Activated naive CD4-positive, alpha-beta T cell treated with anti-CD3 and anti-CD28 coated beads, Interleukin-2, amount 50 U/mL, for 24 hours (primary cell): Measurements from ENCODE around the gene HOXA10.

ENCODE experiments used
- H3K27ac Mint-ChIP-seq: one replicate; pipeline ENCODE4 v1.8.0; 2021; ENCODE audit warnings: mild to moderate bottlenecking, mixed read lengths
- H3K27me3 Mint-ChIP-seq: one replicate; pipeline ENCODE4 v1.8.0; 2021; ENCODE audit warnings: mixed read lengths
- H3K36me3 Mint-ChIP-seq: one replicate; pipeline ENCODE4 v1.8.0; 2021; ENCODE audit warnings: mixed read lengths
- H3K4me1 Mint-ChIP-seq: one replicate; pipeline ENCODE4 v1.8.0; 2021; ENCODE audit warnings: mixed read lengths
- H3K4me3 Mint-ChIP-seq: one replicate; pipeline ENCODE4 v1.8.0; 2021; ENCODE audit warnings: mild to moderate bottlenecking, mixed read lengths
- H3K9me3 Mint-ChIP-seq: one replicate; pipeline ENCODE4 v1.8.0; 2021; ENCODE audit warnings: mixed read lengths

Gene HOXA10

DNA sequence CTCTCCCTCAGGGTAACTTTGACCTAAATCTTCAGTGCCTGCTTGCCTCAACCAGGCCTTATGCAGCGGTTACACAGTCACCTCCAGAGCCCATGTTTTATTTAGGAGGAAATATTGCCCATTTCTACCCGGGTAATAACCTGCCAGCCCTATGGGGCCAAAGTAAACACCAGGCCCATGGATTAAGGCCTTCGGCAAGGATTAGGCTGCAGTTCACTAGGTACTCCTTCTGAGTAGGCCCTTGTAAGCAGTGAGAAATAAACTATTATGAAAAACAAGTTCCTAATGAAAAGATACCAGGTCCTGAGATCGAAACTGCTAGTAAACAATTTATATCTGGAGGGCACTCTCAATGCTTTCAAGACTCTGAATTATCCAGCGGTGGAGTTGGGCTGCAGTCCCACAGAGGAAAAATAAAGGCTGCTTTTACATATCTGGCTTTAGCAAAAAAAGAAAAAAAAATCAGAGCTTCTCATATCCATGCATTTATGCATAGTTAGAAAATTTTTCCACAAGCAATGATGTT, 3.7 kb upstream of the HOXA10 start:
- H3K27ac Mint-ChIP-seq = no peak overlapping the region

DNA sequence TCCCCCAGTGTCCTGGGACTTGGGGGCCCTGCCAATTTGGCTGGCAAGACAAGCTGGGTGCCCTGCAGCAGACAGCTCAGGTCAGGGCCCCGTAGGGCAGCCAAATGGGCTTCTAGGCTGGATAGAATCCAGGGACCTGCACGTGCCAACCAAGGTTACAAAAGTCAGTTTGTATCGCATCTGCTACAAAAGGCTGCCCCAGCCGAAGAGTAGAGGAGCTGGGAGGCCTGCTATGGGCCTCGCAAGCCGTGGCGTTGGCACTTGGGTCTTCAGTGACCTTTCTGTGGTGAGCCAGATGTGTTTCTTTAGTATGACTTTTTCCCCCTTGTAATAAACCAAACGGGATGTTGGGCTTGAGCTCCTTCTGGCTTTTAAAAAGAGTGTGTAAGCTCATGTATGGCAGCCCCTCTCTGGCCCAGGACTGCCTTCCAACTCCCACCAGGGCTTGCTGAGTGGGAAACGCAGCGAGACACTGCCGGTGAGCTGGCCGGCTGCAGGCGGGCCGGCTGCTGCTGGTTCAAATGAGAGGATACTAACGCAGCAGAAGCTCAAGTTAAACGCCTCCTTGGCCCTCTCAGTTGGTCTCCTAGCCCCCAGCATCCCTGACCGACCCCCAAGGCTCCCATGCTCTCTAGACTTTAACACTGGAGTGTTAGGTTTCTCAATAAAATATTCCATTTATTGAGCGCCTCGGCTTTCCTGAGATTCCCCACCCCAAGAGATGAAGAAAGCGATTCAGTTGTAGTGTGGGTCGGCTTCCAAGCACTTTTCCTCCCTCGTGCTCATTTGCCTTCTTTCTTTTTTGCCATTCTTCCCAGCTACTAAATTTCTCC, 3.1 kb upstream of the HOXA10 start:
- Mint-ChIP-seq H3K27me3 (peaks cover 46% of the 10 kb centered on the region), H3K4me1 (peaks cover 13% of the 10 kb centered on the region), H3K4me3 (no peak overlapping the region), H3K9me3 (no peaks in the 10 kb centered on the region), H3K27ac (no peak overlapping the region), H3K36me3 (peaks cover 1% of the 10 kb centered on the region)

More for the DNA sequence above, 3.7 kb upstream of the HOXA10 start:
- no peaks in the 10 kb centered on the region for H3K9me3 Mint-ChIP-seq
- peaks cover 1% of the 10 kb centered on the region for H3K36me3 Mint-ChIP-seq
- peaks cover 10% of the 10 kb centered on the region for H3K4me1 Mint-ChIP-seq
- peaks cover 48% of the 10 kb centered on the region for H3K27me3 Mint-ChIP-seq
- no peak overlapping the region for H3K4me3 Mint-ChIP-seq

DNA sequence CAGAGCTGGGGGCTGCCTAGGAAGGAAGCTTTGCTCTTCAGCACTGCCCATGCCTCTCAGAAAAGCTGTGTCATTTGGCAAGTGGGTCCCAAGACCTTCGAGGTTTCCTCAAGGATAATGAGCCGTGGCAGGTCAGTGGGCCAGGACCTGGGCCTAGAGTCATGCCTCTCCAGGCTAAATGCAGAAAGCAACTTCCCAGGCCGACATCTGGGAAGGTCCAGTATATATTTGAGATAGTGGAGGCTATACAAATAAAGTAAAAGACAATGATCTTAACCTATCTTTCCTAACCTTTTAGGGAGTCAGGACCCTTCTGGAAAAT, 2.4 kb upstream of the HOXA10 start:
- Mint-ChIP-seq H3K27ac (no peak overlapping the region), H3K9me3 (no peaks in the 10 kb centered on the region), H3K36me3 (peaks cover 2% of the 10 kb centered on the region), H3K4me3 (no peak overlapping the region), H3K27me3 (peaks cover 50% of the 10 kb centered on the region), H3K4me1 (peaks cover 20% of the 10 kb centered on the region)

DNA sequence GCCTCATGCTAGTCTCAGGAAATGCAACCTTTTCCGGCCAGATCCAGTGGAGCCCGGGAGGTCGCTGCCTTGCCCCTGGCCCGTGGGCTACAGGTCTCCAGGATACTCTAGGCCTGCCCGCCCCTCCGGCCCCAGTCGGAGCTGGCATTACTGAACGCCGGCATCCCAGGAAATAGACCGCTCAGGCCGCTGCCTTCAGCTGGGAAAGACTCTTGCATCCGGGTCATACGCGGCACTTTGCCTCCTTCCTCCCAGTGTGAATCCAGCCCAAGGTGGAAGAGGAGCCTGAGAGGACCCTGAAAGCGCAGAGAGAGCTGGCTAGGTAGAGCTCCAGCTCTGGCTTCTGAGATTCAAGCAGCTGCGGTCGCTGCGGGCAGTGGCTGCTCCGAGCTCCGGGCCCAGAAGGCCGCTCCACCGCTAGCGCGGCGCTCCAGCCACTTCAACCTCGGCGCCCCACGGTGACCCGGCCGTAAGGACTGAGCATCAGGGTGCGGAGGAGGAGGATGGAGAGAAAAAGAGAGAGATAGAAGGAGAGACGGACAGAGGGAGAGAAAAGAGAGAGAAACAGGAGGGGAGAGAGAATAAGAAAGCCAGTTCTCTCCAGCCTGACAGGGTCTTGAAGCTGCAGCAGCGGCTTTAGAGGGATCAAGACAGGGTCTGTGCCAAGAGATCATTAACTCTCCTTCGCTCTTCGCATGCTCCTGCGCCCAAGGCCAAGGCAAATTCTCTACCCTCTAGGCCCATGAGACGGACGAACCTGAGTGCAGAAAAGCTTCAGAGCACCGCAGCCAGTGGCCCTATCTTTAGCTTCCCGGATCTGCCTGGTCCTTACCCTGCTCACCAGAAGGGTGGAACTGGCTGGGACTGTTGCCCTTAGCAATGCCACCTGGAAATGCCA, 1.8 kb upstream of the HOXA10 start:
- Mint-ChIP-seq H3K4me3 (no peak overlapping the region), H3K4me1 (peaks cover 25% of the 10 kb centered on the region), H3K36me3 (peaks cover 3% of the 10 kb centered on the region), H3K27ac (no peak overlapping the region), H3K9me3 (no peaks in the 10 kb centered on the region), H3K27me3 (peaks cover 51% of the 10 kb centered on the region)

DNA sequence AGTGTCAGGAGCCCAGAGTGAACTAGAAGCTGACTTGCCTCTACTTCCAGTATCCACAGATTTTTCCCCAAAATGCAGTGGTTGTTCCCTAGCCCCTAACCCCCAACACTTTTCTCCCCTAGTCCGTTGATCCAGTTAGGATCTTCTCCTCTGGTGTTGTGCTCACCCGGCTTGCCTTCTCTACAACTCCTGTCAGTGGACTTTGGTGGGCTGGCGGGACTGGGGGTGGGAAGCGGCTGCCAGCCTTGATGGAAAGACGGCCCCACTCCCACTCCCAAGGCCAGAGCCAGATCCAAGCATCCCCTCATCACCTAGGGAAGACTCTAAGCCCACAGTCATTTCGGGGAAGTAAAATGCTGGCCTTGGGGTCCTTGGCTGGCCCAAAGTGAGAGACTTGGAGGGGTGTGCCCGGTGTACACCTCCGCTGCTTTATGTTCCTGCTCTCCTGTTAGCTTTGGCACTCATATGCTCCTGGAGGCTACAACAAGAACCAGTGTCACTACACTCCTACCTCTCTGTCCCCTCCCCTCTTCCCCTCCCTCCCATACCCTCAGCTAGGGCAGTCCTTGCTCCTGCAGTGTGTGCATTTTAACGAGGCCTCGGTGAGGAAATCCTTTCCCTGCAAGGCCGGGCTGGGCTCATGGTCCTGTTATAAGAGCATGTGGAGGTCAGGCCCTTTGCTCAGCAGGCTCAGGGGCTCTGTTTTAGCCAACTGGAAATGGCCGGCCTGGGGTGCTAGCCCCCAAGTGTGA, 930 bp upstream of the HOXA10 start:
- Mint-ChIP-seq H3K27ac (peak overlapping the region; percentile 41), H3K4me1 (peaks cover 27% of the 10 kb centered on the region), H3K9me3 (no peaks in the 10 kb centered on the region), H3K4me3 (peak overlapping the region; percentile 58), H3K36me3 (peaks cover 3% of the 10 kb centered on the region), H3K27me3 (peaks cover 54% of the 10 kb centered on the region)

DNA sequence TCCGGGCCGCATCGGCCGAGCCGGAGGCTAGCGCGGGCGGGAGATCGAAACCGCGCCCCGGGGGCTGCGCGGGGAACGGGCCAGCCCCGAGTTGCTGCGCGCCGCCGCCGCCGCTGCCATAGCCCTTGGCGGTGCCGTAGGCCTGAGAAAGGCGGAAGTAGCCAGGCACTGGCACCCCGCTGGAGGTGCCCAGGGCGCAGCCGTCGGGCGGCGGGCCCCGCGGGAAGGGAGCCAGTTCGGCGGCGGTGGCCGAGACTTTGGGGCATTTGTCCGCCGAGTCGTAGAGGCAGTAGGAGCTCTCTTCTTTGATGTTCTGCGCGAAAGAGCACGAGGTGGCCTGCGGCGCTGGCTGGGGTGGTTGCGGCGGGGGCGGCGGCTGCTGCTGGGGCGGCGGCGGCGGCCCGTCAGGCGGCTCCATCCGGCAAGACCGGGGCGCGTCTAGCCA, 587 bp downstream of the HOXA10 start:
- Mint-ChIP-seq H3K27me3 (peaks cover 48% of the 10 kb centered on the region), H3K4me3 (no peak overlapping the region), H3K36me3 (peaks cover 3% of the 10 kb centered on the region), H3K9me3 (no peaks in the 10 kb centered on the region), H3K4me1 (peaks cover 25% of the 10 kb centered on the region), H3K27ac (no peak overlapping the region)

DNA sequence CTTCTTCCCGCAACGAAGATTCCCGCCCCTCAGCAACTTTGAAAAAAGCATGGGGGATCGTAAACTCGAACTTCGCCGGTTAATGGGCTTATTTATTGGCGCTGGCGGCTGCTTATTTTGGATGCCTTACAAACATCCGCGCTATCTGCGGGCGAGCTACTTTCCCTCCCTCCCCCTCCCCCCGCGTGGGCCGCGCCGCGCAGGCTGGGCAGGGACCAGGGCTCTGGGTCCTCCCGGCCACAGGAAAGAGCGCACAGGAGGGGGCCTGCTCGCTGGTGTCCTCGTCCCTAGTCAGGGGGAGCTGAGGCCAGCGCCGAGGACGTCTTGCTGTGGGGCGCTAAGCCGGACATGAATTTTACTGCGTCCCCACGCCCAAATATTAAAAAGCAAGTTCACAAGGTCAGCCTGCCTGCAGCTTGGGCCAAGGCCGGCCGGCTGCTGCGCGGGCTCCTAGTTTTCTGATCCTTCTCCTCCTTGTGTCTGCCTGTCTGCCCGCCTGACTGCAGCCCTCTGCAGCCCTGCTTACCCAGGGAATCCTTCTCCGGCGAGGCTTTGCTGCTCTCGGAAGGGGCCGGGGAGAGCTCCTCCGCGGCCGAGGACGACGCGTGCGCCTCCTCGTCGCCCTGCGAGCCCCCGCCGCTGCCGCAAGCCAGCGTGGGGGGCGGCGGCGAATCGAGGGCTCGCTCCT, 1.2 kb downstream of the HOXA10 start:
- no peak overlapping the region for H3K4me3 Mint-ChIP-seq
- H3K36me3 Mint-ChIP-seq = peaks cover 3% of the 10 kb centered on the region
- no peaks in the 10 kb centered on the region for H3K9me3 Mint-ChIP-seq
- H3K27ac Mint-ChIP-seq = no peak overlapping the region
- H3K4me1 Mint-ChIP-seq = peaks cover 26% of the 10 kb centered on the region
- peaks cover 52% of the 10 kb centered on the region for H3K27me3 Mint-ChIP-seq

DNA sequence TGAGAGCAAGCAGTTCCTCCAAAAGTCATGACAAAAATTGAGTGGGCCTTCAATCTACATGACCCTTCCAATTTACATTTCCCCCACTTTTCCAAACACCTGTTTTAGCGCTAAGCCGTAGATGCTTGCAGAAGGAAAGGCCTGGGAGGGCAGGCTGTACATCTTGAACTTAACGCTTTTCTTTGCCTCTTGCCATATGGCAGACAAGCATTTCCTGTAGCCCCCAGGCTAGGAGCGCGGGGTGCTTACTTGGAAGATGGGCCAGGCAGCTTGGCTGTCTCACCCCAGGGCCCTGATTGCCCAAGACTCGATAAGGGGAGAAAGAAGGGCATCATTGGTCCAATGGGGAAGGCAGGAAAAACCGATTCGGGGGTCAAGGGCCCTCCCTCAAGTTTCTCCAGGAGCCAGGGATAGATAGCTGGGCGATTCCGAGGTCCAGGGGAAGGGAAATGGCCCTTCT, 1.8 kb downstream of the HOXA10 start:
- peaks cover 28% of the 10 kb centered on the region for H3K4me1 Mint-ChIP-seq
- peaks cover 3% of the 10 kb centered on the region for H3K36me3 Mint-ChIP-seq
- peak overlapping the region; percentile 66 for H3K4me3 Mint-ChIP-seq
- peak overlapping the region; percentile 85 for H3K27ac Mint-ChIP-seq
- H3K27me3 Mint-ChIP-seq = peaks cover 53% of the 10 kb centered on the region
- H3K9me3 Mint-ChIP-seq = no peaks in the 10 kb centered on the region

DNA sequence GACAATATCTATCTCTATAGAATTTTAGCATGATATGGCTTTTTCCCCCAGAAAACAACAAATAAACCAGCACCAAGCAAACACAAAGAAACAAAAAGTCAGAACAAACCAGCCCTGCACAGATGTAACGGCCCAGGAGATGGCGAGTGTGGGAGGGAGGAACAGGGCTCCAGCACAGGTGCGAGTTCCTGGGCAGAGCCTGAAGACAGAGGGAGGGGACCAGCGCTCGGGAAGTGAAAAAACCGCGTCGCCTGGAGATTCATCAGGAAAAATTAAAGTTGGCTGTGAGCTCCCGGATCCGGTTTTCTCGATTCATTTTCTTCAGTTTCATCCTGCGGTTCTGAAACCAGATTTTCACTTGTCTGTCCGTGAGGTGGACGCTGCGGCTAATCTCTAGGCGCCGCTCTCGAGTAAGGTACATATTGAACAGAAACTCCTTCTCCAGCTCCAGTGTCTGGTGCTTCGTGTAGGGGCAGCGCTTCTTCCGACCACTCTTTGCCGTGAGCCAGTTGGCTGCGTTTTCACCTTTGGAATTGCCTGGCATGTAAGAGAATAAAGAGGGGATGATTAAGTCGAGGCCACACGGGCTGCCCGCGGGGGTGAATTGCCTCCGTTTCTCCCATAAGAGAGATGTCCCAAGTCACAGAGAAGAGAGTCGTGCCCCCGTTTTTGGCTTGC, 2.3 kb downstream of the HOXA10 start:
- H3K4me1 Mint-ChIP-seq = peaks cover 33% of the 10 kb centered on the region
- peak overlapping the region; percentile 85 for H3K27ac Mint-ChIP-seq
- peak overlapping the region; percentile 66 for H3K4me3 Mint-ChIP-seq

DNA sequence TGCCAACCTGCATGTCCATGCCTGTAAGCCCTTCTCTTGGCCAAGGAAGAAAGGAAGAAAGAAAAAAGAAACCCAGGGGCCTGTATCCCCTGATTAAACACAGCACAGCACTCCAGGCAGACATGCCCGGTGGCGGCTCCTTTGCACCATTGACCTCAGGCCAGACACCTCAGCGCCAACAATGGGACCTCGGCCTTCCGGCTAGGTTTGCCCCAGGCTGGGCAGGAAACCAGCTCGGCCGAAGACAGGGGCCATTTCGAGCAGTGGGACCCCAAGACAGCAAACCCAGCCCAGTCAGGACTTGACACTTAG, 2.8 kb downstream of the HOXA10 start:
- Mint-ChIP-seq H3K4me3 (peak overlapping the region; percentile 30), H3K4me1 (peaks cover 33% of the 10 kb centered on the region), H3K9me3 (no peaks in the 10 kb centered on the region), H3K36me3 (peaks cover 3% of the 10 kb centered on the region), H3K27me3 (peaks cover 55% of the 10 kb centered on the region), H3K27ac (no peak overlapping the region)

More for the DNA sequence above, 2.3 kb downstream of the HOXA10 start:
- peaks cover 3% of the 10 kb centered on the region for H3K36me3 Mint-ChIP-seq
- H3K9me3 Mint-ChIP-seq = no peaks in the 10 kb centered on the region
- peaks cover 57% of the 10 kb centered on the region for H3K27me3 Mint-ChIP-seq

DNA sequence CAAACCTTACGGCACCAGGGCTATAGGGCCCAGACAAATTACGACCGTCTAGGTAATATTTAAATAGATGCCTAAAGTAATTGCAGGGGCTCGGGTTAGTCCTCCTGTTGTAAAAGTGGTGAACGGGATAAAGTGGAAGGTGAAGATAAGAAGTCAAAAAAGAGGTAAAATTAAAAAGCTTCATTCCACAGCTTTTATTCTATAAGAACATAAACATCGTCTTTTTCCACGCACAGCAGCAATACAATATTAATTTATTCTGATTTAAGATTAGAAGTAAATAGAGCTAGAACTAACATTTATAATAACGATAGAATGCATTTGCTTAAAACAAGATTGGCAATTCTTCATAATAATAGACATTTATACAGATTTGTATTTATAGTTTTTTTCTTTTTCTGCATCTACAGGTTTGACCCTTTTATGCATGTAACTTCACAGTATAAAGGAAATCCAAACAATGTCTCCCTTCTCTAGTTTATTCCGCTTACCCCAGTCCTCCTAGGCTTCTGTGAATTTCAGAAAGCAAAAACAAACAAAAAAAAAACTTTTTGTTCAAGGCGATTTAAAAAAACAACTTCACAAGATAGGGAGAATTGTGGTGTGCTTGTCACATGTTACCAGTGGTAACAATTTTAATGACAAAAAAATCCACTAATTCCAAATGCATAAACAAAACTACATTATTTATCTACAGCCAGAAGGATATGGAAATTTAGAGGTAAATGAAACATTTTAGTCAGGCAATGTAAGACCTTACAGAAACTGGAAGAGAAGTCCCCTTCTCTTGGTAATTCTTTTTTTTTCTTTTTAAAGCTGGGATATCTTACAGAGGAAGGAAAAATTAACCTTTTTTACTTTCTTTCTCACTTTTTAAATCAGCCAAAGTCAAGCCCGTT, 3.4 kb downstream of the HOXA10 start:
- Mint-ChIP-seq H3K27ac (no peak overlapping the region), H3K9me3 (no peaks in the 10 kb centered on the region), H3K36me3 (peaks cover 3% of the 10 kb centered on the region), H3K4me1 (peaks cover 36% of the 10 kb centered on the region), H3K4me3 (peak overlapping the region; percentile 55), H3K27me3 (peaks cover 54% of the 10 kb centered on the region)

DNA sequence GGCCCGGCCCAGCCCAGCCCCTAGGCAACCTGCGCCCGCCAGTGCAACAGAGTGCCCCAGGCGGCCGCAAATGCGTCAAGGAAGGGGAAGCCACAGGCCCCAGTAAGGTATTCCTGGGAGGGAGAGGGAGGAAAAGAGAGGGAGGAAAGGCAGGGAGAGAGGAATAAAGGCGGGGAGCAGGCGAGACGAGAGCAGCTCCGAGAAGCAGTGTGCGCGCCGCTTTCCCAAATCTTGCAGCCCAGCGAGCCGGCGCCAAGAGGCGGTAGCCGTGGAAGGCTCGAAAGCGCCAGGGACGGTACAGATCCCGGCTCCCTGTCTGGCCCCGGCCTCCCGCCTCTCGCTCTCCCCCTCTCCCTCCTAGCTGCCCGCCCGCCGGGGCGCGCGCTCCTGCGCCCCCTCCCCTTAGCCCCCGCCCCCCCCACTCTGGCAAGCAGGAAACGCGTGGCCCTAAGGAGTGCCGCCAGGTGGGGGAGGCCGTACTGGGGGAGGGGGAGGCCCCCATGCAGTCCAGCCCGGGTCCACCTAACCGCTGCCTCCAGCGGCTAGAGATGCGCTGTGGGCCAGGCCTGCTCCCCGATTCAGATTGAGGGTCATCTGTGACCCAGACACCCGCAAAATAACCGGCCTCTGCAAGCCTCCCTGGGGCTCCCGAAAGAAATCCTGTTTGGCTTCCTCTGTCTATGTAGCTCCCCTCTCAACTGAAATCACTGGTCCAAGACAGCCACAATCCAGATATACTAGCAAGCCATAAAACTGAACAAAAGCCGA, 4.3 kb downstream of the HOXA10 start:
- H3K27me3 Mint-ChIP-seq = peaks cover 51% of the 10 kb centered on the region
- H3K4me3 Mint-ChIP-seq = peak overlapping the region; percentile 55
- H3K4me1 Mint-ChIP-seq = peaks cover 37% of the 10 kb centered on the region
- H3K9me3 Mint-ChIP-seq = no peaks in the 10 kb centered on the region
- peaks cover 3% of the 10 kb centered on the region for H3K36me3 Mint-ChIP-seq
- H3K27ac Mint-ChIP-seq = no peak overlapping the region
